ENCODE measurements around the gene ZNF415.

The ZNF415 gene

GRCh38 chr19:53057904-53058580 lies 74.7 kb downstream of the ZNF415 start:
- no peak overlapping the region for H3K27ac ChIP-seq
- ChIA-PET POLR2A (ENCODE audit: low non-redundant PET) (no interaction called here), CTCF (no interaction called here)
- peak; percentile 35 for DNase-seq (ENCODE audit: low spot score)
- TF ChIP-seq, protein P1, sequence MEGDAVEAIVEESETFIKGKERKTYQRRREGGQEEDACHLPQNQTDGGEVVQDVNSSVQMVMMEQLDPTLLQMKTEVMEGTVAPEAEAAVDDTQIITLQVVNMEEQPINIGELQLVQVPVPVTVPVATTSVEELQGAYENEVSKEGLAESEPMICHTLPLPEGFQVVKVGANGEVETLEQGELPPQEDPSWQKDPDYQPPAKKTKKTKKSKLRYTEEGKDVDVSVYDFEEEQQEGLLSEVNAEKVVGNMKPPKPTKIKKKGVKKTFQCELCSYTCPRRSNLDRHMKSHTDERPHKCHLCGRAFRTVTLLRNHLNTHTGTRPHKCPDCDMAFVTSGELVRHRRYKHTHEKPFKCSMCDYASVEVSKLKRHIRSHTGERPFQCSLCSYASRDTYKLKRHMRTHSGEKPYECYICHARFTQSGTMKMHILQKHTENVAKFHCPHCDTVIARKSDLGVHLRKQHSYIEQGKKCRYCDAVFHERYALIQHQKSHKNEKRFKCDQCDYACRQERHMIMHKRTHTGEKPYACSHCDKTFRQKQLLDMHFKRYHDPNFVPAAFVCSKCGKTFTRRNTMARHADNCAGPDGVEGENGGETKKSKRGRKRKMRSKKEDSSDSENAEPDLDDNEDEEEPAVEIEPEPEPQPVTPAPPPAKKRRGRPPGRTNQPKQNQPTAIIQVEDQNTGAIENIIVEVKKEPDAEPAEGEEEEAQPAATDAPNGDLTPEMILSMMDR (conservative IDR thresholded peaks at IDR 0.05; ENCODE audit: low read depth): no peak
